Stomach (tissue), 9 donors: ENCODE measurements around the gene OSBPL2. TPM values are rescaled to one million over a fixed set of nuclear protein-coding genes. Genes with fewer than 3 reads are reported as not detected.
A peak's percentile ranks its signal among the peaks of the same experiment; 100 is the strongest.

Experiments
- DNase-seq, 2 donors: peaks; one replicate each; pipeline versions ENCODE4 v3.0.0 to v3.0.0-alpha.2; 2013 to 2019
- H3K27ac ChIP-seq, 5 donors: fragments of 200-600 bp in 4 of 5; sonication (generic) in 4 of 5; one replicate each; pipeline ENCODE4 v1.5.1; 2013 to 2019; ENCODE audit warnings: mild to moderate bottlenecking in 1 of 5, moderate library complexity in 1 of 5
- H3K27me3 ChIP-seq, 3 donors: fragments of 200-600 bp; sonication (generic); one replicate each; pipeline ENCODE4 v1.5.1; 2017 to 2019; ENCODE audit warnings: mixed run types in 1 of 3
- H3K36me3 ChIP-seq, 4 donors: fragments of 200-600 bp; sonication (generic); 1 replicate in 3 of 4; 2 replicates in 1 of 4; pipeline ENCODE4 v1.5.1; 2016 to 2019
- H3K4me1 ChIP-seq, 4 donors: fragments of 200-600 bp; sonication (generic); one replicate each; pipeline ENCODE4 v1.5.1; 2016 to 2019
- H3K4me3 ChIP-seq, 4 donors: fragments of 200-600 bp; sonication (generic) in 3 of 4; one replicate each; pipeline ENCODE4 v1.5.1; 2016 to 2019; ENCODE audit warnings: mild to moderate bottlenecking in 1 of 4
- H3K9me3 ChIP-seq, 4 donors: fragments of 200-600 bp; sonication (generic); one replicate each; pipeline ENCODE4 v1.5.1; 2016 to 2019
- EP300 ChIP-seq: sonication (generic); formaldehyde crosslinking; IDR thresholded peaks from one replicate; pipeline ENCODE4 v1.6.1; 2017; ENCODE audit warnings: antibody characterized with exemption
- POLR2A ChIP-seq, 4 donors: fragments of 450-650 bp; IDR thresholded peaks; one replicate each; pipeline ENCODE4 v1.6.1; 2016; ENCODE audit warnings: antibody characterized with exemption in 4 of 4, control low read depth in 2 of 4, mild to moderate bottlenecking in 1 of 4, moderate library complexity in 1 of 4
- POLR2AphosphoS5 ChIP-seq, 3 donors: sonication (generic); formaldehyde crosslinking; IDR thresholded peaks; one replicate each; pipeline ENCODE4 v1.6.1; 2016; ENCODE audit warnings: antibody characterized with exemption in 3 of 3
- WGBS, 5 donors: extraction: QIAGEN DNeasy Blood & Tissue Kit in 3 of 5; methylation state at CpG; one replicate each; pipeline versions ENCODE4 v1.1.5 to v1.1.7; 2013 to 2018; 5-methylcytosine and 5-hydroxymethylcytosine counted together
- intact Hi-C: fragments of 100-400 bp; cut with DNase I; formaldehyde crosslinking; loops from one replicate; pipeline ENCODE4 v1.15.1; 2023; ENCODE audit warnings: low total_unique reads
- polyA plus RNA-seq, 3 donors: library from polyadenylated mRNA; stranded (reverse); fragments of 200-250 nt; gene quantifications; one replicate each; pipeline ENCODE4 v1.2.3, GENCODE V29; 2013
- total RNA-seq, 5 donors: library from RNA; depleted of rRNA; stranded (reverse); fragments of >200 nt; gene quantifications; one replicate each; pipeline versions ENCODE4 v1.1.0 to v1.2.3, GENCODE V29; 2014 to 2016
- TF ChIP-seq, protein P1 (sequence below), 7 experiments: fragments of 450-650 bp in 4 of 7; fragments of 200-600 bp in 3 of 7; sonication (generic) in 3 of 7; IDR thresholded peaks; one replicate each; pipeline ENCODE4 v1.5.1; 2016 to 2019; ENCODE audit warnings: antibody characterized with exemption in 7 of 7, control low read depth in 2 of 7, mild to moderate bottlenecking in 1 of 7
- donor health status: healthy with polysubstance abuse.
- donor health status: Bipolar disorder and iron deficiency.
- donor health status: healthy.

OSBPL2 gene
- total and polyA plus RNA-seq, 8 donors: 15.1 to 83.4 (median 36.7) TPM

DNA sequence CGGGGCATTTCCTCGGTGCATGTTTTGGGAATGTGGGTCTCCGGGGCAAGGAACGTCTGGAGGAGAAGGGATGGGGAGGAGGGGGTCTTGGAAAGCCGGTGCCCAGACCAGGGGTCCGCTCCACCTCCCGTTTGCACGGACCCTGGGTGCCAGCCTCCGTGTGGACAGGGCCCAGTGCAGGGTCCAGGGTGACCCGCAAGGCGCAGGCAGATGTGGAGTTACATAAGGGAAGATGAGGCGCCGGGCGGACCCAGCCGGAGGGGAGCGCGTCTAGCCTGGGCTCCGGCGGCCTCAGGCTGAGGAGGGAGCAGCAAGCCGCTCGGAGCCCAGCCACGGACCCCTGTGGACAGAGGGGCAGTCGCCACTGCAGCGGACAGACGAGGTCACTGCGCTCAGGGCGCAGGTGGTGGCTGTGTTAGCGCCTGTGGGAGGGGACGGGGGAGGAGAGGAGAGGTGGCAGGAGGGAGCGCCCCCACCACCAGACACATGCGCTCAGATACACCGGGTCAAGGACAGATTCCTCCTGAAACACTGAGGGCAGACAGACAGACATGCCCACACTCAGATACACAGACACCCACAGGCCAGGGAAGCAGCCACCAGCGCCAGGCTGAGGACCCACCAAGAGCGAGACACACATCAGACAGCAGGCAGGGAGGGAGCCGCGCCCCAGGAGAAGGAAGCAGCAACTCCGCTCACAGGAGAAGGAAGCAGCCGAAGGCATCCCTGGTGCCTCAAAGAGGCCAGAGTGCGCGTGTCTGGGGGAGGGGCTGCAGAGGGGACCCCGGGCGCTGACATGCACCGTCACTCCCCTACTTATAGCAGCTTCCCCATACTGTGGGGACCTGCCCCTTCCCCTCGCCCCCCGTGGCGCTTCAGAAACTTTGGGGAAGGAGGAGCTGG lies 17.4 kb upstream of the OSBPL2 start:
- no peak for TF ChIP-seq POLR2A (IDR thresholded peaks at IDR 0.05)
- TF ChIP-seq EP300: no peak
- TF ChIP-seq, protein P1, sequence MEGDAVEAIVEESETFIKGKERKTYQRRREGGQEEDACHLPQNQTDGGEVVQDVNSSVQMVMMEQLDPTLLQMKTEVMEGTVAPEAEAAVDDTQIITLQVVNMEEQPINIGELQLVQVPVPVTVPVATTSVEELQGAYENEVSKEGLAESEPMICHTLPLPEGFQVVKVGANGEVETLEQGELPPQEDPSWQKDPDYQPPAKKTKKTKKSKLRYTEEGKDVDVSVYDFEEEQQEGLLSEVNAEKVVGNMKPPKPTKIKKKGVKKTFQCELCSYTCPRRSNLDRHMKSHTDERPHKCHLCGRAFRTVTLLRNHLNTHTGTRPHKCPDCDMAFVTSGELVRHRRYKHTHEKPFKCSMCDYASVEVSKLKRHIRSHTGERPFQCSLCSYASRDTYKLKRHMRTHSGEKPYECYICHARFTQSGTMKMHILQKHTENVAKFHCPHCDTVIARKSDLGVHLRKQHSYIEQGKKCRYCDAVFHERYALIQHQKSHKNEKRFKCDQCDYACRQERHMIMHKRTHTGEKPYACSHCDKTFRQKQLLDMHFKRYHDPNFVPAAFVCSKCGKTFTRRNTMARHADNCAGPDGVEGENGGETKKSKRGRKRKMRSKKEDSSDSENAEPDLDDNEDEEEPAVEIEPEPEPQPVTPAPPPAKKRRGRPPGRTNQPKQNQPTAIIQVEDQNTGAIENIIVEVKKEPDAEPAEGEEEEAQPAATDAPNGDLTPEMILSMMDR (IDR thresholded peaks at IDR 0.05): no peak
- TF ChIP-seq POLR2AphosphoS5 (IDR thresholded peaks at IDR 0.05): no peak
- 3 to 5% (median 3%) methylated on average over 26 to 46 of the region's 46 CpGs for WGBS, 5 donors
- no peak for DNase-seq
- H3K27ac ChIP-seq: no peak overlapping the region
- peaks cover 15 to 23% (median 19%) of the 10 kb centered on the region in 4 donors for H3K4me1 ChIP-seq
- no peaks in the 10 kb centered on the region for H3K36me3 ChIP-seq
- intact Hi-C loops: no loop called here
- H3K27me3 ChIP-seq: peaks cover 41 to 99% (median 81%) of the 10 kb centered on the region in 3 donors
- H3K4me3 ChIP-seq: peak overlapping the region in 3 of 4 donors; percentile 41 to 52 (median 47)
- no peaks in the 10 kb centered on the region for H3K9me3 ChIP-seq

GRCh38 chr20:62222266-62222850 lies 16.0 kb upstream of the OSBPL2 start:
- no peak for DNase-seq
- WGBS, 5 donors: 80 to 87% (median 85%) methylated on average over 4 to 18 of the region's 18 CpGs
- intact Hi-C loops: no loop called here
- Histone ChIP-seq H3K4me1 (peaks cover 15 to 23% (median 19%) of the 10 kb centered on the region in 4 donors), H3K4me3 (no peak overlapping the region), H3K27me3 (peaks cover 31 to 99% (median 75%) of the 10 kb centered on the region in 3 donors), H3K9me3 (no peaks in the 10 kb centered on the region), H3K27ac (no peak overlapping the region), H3K36me3 (no peaks in the 10 kb centered on the region)
- TF ChIP-seq, protein P1 (IDR thresholded peaks at IDR 0.05): no peak
- no peak for TF ChIP-seq POLR2A (IDR thresholded peaks at IDR 0.05)
- no peak for TF ChIP-seq EP300
- no peak for TF ChIP-seq POLR2AphosphoS5 (IDR thresholded peaks at IDR 0.05)

GRCh38 chr20:62222972-62223371 lies 15.3 kb upstream of the OSBPL2 start:
- Histone ChIP-seq H3K27ac (no peak overlapping the region), H3K27me3 (peaks cover 25 to 99% (median 69%) of the 10 kb centered on the region in 3 donors), H3K9me3 (no peaks in the 10 kb centered on the region), H3K4me1 (peaks cover 15 to 25% (median 23%) of the 10 kb centered on the region in 4 donors), H3K4me3 (no peak overlapping the region), H3K36me3 (no peaks in the 10 kb centered on the region)
- no peak for TF ChIP-seq POLR2A (IDR thresholded peaks at IDR 0.05)
- no peak for TF ChIP-seq EP300
- TF ChIP-seq, protein P1 (IDR thresholded peaks at IDR 0.05): no peak
- TF ChIP-seq POLR2AphosphoS5 (IDR thresholded peaks at IDR 0.05): no peak
- intact Hi-C loops: no loop called here
- 68 to 79% (median 70%) methylated on average over 10 to 13 of the region's 13 CpGs for WGBS, 5 donors
- no peak for DNase-seq

- no peak overlapping the region for H3K27ac ChIP-seq
- DNase-seq: no peak
- H3K27me3 ChIP-seq: peaks cover 21 to 99% (median 68%) of the 10 kb centered on the region in 3 donors
- peaks cover 15 to 29% (median 29%) of the 10 kb centered on the region in 4 donors for H3K4me1 ChIP-seq
- H3K4me3 ChIP-seq: no peak overlapping the region
- intact Hi-C loops: no loop called here
- WGBS, 5 donors: 72 to 84% (median 81%) methylated on average over 6 to 9 of the region's 9 CpGs
- H3K36me3 ChIP-seq: no peaks in the 10 kb centered on the region
- TF ChIP-seq, protein P1 (IDR thresholded peaks at IDR 0.05): no peak
- TF ChIP-seq POLR2A (IDR thresholded peaks at IDR 0.05) (no peak), POLR2AphosphoS5 (IDR thresholded peaks at IDR 0.05) (no peak), EP300 (no peak)
- H3K9me3 ChIP-seq: no peaks in the 10 kb centered on the region
Observed at GRCh38 chr20:62223571-62223970, 14.8 kb upstream of the OSBPL2 start.
